Endometrium (tissue), 2 donors: ENCODE data around the gene RICTOR.

Experiments used
- FAIRE-seq: peaks from 2 replicates; lab custom pipeline; 2012; peaks lifted over from hg19 to GRCh38; lab: Jason Lieb, UNC
- donor health status: control.
- donor health status: control.

RICTOR gene

DNA sequence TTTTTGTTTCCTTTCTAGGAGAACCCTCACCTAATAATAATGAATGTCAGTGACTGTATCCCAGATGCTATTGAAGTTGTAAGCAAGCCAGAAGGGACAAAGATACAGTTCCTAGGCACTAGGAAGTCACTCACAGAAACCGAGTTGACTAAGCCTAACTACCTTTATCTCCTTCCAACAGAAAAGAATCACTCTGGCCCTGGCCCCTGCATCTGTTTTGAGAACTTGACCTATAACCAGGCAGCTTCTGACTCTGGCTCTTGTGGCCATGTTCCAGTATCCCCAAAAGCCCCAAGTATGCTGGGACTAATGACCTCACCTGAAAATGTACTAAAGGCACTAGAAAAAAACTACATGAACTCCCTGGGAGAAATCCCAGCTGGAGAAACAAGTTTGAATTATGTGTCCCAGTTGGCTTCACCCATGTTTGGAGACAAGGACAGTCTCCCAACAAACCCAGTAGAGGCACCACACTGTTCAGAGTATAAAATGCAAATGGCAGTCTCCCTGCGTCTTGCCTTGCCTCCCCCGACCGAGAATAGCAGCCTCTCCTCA is 141.3 kb downstream of the RICTOR start:
- no peak for FAIRE-seq

DNA sequence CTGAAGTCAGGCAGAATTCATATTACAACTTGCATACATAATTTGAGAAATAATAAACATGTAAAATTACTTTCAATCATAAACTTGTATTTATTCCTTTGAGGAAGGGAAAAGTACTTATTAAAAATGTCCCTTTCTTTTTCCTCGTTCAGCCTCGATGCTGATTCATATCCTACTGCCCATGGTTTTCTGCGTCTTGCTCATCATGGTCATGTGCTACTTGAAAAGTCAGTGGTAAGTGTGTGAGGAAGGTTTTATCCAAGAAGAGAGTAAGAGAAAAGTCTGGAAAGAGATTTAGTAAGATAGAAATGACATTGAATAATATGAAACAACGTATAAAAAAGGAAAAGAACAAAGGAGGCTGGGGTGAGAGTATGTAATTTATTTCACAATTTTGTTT is 142.5 kb downstream of the RICTOR start:
- FAIRE-seq: no peak

DNA sequence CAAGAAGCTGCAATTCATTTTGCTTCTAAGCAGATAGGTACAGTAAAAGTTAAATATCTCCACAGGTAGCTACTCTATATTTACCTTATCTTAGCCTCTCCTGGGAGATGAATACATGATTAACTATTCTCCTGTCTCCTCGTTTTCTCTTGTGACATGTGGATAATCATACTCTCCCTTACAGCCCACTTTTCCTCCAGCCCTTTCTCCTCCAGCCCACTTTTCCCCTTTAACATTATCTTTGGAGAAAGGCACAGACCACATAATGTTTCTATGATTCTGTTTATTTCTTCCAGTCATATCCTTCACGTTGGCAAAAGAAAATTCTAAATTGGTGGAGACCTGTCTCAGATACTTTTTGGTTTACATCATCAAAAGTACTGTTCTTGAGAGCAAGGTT is 144.4 kb downstream of the RICTOR start:
- FAIRE-seq: no peak

DNA sequence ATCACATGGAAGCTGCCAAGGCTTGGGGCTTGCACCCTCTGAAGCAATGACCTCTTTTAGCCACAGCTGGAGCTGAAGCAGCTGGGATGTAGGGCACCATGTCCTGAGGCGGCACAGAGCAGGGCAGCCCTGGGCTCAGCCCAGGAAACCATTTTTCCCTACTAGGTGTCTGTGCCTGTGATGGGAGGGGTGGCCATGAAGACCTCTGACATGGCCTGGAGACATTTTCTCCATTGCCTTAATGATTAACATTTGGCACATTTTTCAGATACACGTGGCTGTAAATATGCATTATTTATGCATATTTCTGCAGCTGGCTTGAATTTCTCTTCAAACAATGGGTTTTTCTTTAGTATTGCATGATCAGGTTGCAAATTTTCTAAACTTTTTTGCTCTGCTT is 146.7 kb downstream of the RICTOR start:
- no peak for FAIRE-seq

DNA sequence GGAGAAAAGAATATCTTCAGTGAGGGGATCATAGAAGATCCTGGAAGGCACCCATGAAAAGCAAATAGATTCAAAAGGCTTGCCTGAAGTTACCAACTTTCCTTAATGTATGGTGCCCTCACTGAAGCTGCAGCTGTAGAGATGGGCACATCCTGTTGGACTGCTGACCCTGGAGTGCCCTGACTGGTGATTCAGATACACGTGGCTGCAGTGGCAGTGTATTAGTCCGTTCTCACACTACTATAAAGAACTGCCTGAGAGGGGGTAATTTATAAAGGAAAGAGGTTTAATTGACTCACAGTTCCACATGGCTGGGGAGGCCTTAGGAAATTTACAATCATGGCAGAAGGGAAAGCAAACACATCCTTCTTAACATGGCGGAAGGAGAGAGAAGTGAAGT is 148.1 kb downstream of the RICTOR start:
- no peak for FAIRE-seq

DNA sequence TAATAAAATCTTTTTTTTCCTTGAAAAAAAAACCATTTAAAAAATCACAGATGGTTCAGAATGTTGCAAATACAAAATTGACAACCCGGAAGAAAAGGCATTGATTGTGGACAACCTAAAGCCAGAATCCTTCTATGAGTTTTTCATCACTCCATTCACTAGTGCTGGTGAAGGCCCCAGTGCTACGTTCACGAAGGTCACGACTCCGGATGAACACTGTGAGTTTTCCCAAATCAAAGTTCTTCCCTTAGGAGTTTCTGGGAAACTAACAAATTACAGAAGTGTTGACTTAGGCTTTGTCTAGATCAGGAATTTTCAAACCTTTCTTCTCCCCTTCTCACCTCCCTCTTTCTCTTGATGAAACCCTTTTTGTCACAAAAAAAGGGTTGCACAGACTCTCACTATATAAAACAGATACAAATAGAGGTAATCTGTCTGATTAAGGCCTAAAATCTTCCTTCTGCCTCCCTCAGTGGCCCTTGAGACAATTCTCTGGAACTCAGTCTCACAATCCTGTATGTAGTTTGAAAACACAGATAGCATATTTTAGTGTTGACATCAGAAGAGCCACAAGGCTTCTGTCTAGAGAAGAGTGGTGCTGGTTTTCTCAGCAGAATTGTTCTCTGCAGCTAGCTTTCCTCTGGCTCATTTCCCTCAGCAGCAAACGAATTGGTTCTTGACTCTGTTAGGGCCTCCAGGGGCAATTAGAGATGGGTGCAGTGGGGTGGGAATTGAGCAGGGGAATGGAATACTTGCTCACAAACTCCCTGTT is 148.9 kb downstream of the RICTOR start:
- no peak for FAIRE-seq

DNA sequence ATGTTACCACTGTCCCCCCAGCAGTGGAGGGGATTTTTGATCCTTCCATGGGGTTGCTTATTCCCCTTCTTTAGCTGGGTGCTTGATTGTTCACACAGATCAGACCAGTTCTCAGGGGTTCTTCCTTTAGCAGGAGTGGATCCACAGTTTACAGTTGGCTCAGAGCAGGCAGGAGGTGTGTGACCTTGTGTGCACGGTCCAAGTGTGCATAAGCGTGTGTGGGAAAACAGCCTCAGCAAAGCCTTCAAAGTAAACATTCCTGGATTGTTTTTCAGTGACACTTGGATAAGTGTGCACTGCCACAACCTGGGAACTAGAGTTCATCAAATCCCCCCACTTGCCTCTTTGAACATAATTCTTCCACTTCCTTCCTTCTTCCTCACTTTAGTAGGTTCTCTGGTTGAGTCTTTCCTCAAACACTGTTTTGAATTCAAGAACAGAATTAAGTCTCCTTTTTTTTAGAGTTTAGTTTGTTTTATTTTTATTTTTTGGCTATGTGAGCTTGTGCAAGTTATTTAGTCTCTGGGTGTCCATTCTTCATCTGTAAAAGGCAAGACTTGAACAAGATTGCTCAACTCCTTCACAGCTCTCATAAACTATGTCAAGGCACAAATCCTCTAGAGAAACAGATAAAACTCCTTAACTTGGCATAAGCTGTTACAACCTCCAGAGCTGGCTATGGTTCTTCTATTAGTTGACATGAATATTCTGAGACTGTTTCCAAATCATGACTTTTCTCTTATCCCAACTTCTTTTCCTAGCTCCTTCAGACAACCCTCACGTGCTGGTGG is 150.3 kb downstream of the RICTOR start:
- no peak for FAIRE-seq

DNA sequence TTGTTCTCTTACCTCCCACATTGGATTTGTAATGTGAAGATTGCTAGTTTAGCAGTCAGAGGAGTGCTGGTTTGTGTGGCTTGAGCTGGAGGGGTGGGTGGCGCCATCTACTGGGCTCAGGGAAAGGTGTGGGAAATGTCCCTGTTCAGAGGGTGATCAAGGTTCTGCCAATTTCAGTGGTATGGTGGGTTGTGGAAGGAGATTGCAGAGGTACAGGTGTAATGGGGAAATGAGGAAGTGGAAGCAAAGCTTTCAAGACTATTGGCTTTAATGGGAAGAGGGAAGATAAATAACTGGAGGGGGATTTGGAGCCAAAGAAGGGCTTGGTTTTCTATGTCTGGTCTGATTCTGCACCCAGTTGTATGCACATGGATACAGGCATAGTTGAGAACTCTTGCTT is 152.0 kb downstream of the RICTOR start:
- no peak for FAIRE-seq

DNA sequence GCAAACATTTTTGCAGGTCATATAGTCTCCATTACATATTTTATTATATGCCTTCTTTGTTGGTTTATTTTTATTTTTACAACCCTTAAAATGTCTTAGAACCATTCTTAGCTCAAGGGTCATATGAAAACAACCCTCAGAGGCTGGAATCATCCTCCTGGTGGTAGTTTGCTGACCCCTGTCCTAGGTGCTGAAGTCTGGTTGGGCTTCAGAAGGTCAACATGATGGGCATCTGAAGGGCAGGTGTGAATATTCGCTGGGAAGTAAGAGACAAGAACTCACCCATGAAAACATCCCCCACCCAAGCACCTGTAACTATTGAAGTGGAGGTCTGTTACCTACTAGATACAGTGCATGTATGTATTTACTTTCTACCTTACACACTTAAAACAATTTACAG is 153.0 kb downstream of the RICTOR start:
- FAIRE-seq: no peak

DNA sequence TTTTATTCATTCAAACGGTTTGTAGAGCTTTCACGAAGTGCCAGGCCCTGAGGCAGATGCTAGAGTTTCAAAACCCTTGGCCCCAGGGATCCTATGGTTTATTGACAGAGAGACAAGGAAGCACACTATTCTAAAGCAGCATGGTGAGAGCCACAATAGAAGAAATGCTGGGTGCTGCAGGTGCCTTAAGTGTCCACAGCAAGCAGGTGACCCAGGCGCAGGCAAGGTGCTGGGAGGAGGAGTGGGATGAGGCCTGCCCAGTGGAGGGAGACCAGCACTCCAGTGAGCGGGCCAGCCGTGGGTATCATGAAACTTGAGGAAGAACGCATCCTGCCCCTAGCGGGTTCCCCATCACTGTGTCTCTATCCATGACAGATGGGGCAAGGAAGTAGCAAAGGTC is 157.4 kb downstream of the RICTOR start:
- no peak for FAIRE-seq

DNA sequence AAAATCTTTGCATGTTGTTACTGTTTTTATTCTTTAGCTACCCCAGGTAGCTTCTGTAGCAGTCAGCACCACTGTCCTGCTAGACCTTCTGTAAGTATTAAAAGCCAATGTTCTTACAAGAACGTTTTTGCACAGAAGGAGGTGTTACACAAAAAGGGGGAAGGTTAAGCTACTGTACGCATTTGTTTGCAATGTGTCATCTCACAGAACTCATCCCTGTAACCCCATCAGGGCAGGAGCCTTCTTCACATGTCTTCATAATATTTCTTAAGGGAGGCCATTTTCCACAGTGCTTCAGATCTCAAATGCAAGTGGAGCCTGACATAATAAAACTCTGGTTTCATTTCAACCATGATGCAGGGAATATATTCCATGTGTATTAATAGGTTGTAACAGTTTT is 160.5 kb downstream of the RICTOR start:
- FAIRE-seq: no peak

DNA sequence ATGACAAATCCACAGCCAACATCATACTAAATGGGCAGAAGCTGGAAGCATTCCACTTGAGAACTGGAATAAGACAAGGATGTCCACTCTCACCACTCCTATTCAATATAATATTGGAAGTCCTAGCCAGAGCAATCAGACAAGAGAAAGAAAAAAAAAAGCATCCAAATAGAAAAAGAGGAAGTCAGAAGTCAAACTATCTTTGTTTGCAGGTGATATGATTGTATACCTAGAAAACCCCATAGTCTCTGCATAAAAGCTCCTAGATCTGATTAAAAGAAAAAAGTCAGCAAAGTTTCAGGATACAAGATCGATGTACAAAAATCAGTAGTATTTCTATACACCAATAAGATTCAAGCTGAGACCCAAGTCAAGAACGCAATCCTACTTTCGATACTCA is 162.3 kb downstream of the RICTOR start:
- FAIRE-seq: no peak

DNA sequence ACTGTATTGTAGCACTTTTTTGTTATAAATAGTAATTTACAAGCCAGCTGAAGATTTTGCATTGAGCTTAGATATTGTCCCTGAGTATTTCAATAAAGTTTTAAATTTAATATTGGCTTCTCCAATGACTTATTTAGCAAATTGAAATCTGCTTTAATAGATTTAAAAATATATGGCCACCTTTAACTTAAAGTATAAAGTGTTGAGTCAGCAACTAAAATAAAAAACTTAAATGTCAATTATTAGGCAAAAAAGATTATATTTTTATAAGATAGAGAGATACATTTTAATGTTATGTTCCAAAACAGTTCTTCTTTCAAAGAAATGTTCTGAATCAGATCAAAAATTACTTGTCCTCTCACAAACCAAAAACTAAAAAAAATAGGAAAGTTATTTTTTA is 167.7 kb downstream of the RICTOR start:
- FAIRE-seq: no peak

DNA sequence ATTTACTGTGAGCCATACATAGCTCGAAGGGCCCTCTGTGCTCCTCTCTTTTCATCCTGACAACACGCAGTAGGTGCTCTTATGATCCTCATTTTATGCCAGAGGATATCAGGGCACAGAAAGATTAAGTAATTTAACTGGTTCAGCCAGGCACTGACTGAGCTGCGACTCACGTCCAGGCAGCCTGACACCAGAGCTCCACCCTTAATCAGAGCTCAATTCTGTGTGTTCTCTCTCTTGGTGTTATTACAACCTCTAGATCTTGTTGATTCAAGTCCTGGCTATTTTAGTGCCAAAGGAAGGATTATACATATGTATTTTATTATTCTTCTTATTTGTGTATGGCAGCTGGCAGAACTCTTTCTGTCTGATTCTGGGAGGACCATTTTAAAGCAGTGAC is 168.7 kb downstream of the RICTOR start:
- FAIRE-seq: no peak

DNA sequence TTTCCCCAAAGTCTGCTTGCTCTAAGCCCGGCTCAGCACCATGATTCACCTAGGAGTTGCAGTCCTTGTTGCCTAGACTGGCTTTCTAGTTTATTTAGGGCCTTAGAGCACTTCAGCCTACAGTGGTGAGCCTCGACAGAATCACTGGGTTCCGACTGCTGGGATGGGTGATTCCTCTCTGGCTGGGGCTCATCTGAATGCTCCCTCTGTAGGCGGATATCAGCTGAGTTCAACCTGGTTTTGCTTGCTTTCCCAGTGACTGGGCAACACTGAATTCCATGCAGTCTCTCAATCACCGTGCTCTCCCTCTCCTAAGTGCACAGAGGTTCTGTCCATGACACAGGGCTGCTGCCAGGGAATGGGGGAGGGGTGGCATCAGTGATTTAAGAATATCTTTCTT is 174.3 kb downstream of the RICTOR start:
- no peak for FAIRE-seq

DNA sequence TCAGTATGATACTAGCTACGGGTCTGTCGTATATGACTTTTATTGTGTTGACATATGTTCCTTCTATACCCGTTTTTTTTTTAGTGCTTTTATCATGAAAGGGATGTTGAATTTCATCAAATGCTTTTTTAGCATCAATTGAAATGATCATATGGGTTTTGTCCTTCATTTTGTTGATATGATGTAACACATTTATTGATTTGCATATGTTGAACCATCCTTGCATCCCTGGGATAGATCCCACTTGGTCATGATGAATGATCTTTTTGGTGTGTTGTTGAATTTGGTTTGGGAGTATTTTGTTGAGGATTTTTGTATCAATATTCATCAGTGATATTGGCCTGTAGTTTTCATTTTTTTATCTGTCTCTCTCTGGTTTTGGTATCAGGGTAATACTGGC is 177.4 kb downstream of the RICTOR start:
- FAIRE-seq: no peak

DNA sequence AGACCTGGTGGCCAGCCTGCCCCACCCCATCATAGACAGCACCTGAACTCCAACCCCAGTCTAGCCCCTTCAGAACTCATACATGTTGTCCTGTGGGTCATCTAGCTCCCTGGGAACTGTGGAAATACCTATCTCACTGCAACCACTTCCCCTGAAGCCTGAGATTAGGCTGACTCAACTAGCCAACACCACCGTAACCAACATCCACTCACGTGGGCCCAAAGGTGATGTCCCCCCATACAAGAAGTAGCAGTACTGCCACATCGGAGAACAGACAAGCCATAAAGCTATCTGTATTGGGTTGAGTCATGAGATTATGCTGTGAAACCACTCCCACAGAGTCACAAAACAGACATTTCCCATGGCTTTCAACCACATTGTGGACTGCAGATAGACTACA is 181.8 kb downstream of the RICTOR start:
- no peak for FAIRE-seq

DNA sequence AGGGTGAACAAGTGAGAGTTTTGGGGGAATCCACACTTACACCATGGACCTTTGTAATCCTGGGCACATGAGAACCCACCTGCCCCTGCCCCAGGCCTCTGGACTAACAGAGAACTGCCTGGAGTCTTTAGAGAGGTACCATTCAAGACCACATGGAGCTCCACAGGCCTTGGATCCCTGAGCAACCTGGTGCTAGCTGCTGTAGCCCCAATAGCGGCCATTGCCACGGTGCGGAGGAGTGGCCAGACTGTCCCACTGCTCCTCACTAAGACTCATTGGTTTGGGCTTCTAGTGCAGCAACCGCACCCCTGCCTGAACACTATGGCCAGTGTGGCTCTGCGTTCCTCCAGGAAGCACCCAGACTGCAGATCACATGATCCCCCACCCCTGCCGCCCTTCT is 182.6 kb downstream of the RICTOR start:
- no peak for FAIRE-seq

DNA sequence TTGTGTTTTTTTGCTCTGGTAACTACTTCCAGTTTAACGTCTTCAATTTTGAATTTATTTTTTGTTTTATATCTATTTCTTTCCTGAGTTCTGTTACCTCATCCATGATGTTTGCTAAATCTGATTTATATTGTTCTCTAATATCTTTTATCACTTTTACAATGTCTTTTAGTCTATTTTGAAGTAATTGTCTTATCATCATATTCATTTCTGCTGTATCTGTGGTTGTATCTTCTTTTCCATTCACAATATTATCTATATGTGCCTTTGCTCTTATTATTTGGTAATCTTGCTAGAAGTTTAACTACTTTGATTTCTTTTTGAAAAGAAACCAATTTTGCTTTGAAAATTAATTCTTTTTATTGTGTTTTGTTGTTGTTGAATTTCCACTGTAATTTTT is 184.8 kb downstream of the RICTOR start:
- peak; percentile 29 for FAIRE-seq

DNA sequence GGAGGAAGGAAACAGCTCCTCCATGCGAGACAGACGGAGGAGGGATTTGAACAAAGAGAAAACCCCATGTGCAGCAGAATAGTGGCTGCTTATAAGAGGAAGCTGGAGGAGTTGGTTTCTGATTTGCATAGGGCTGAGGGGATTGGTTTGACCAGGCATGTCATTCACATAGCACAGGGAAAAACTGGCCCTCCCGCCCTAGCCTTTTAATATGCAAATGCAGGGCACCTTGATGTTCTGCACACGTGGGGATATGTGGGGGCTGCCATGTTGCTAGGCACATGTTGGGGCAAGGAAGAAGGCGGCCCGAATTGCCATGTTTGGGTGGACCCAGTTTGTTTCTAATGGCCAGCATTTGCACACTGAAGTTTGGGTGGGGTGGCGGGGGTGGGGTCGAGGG is 186.2 kb downstream of the RICTOR start:
- no peak for FAIRE-seq
